Effector memory CD4-positive, alpha-beta T cell (primary cell): ENCODE results near the gene HES4.
A peak's percentile ranks its signal among the peaks of the same experiment; 100 is the strongest.

Experiments used
- DNase-seq, 3 donors: peaks; one replicate each; pipeline ENCODE4 v3.0.0-alpha.2; 2020
- H3K27ac ChIP-seq: 2 replicates; pipeline ENCODE4 v1.7.0; 2013; ENCODE audit warnings: mild to moderate bottlenecking, low read length, moderate library complexity; ENCODE audit not compliant: insufficient read depth, poor library complexity, severe bottlenecking
- H3K27me3 ChIP-seq: replicated peaks from 2 replicates; pipeline ENCODE4 v1.7.0; 2013; ENCODE audit warnings: mild to moderate bottlenecking, low read length; ENCODE audit not compliant: insufficient read depth, control insufficient read depth, poor library complexity, severe bottlenecking
- H3K36me3 ChIP-seq: 2 replicates; pipeline ENCODE4 v1.7.0; 2013; ENCODE audit warnings: mild to moderate bottlenecking, low read length, moderate library complexity; ENCODE audit not compliant: control insufficient read depth, insufficient read depth
- H3K4me1 ChIP-seq: 2 replicates; pipeline ENCODE4 v1.7.0; 2013; ENCODE audit warnings: low read length, mild to moderate bottlenecking; ENCODE audit not compliant: control insufficient read depth, insufficient read depth, poor library complexity, severe bottlenecking
- H3K4me3 ChIP-seq: 2 replicates; pipeline ENCODE4 v1.7.0; 2013; ENCODE audit warnings: low read length, low read depth, mild to moderate bottlenecking; ENCODE audit not compliant: insufficient read depth, poor library complexity, severe bottlenecking
- H3K9me3 ChIP-seq: 2 replicates; pipeline ENCODE4 v1.7.0; 2013; ENCODE audit warnings: mild to moderate bottlenecking, low read length, moderate library complexity; ENCODE audit not compliant: control insufficient read depth
- total RNA-seq, 3 donors: gene quantifications; one replicate each; lab custom pipeline; 2026; lab: John Stamatoyannopoulos, UW

Gene HES4
- total RNA-seq = 3.7 to 11.8 (median 4.9) reads per million in 3 donors

- H3K27ac ChIP-seq = peak within 1 kb of the TSS; percentile 25
- H3K9me3 ChIP-seq = no peaks in the 10 kb centered on the region
- peak; percentile 37 to 53 (median 45) for DNase-seq
- peak within 1 kb of the TSS; percentile 46 for H3K4me3 ChIP-seq
- H3K4me1 ChIP-seq = peaks cover 47% of the 10 kb centered on the region
- H3K27me3 ChIP-seq = peaks cover 76% of the 10 kb centered on the region
- H3K36me3 ChIP-seq = no peaks in the 10 kb centered on the region
Measured at GRCh38 chr1:999725-1000356, at the start of gene HES4. Gene HES4 (minus strand): TSS chr1:1000097. CDS start chr1:999973, 124 bp downstream.

GRCh38 chr1:1048765-1049164 lies 48.9 kb upstream of the HES4 start:
- Histone ChIP-seq H3K36me3 (no peaks in the 10 kb centered on the region), H3K27me3 (no peaks in the 10 kb centered on the region), H3K4me1 (no peaks in the 10 kb centered on the region)

GRCh38 chr1:1047963-1048362 lies 48.1 kb upstream of the HES4 start:
- no peaks in the 10 kb centered on the region for H3K4me1 ChIP-seq
- no peaks in the 10 kb centered on the region for H3K36me3 ChIP-seq
- H3K27me3 ChIP-seq = no peaks in the 10 kb centered on the region
- DNase-seq = no peak
- H3K27ac ChIP-seq = no peak overlapping the region
- no peak overlapping the region for H3K4me3 ChIP-seq
- no peaks in the 10 kb centered on the region for H3K9me3 ChIP-seq

More at GRCh38 chr1:1048765-1049164, 48.9 kb upstream of the HES4 start:
- DNase-seq = no peak
- Histone ChIP-seq H3K27ac (no peak overlapping the region), H3K4me3 (no peak overlapping the region), H3K9me3 (no peaks in the 10 kb centered on the region)

GRCh38 chr1:1047407-1047806 lies 47.5 kb upstream of the HES4 start:
- Histone ChIP-seq H3K27me3 (no peaks in the 10 kb centered on the region), H3K4me3 (no peak overlapping the region), H3K27ac (no peak overlapping the region), H3K36me3 (no peaks in the 10 kb centered on the region), H3K4me1 (no peaks in the 10 kb centered on the region), H3K9me3 (no peaks in the 10 kb centered on the region)
- DNase-seq = no peak

GRCh38 chr1:1046767-1047166 lies 46.9 kb upstream of the HES4 start:
- Histone ChIP-seq H3K27me3 (no peaks in the 10 kb centered on the region), H3K4me3 (no peak overlapping the region), H3K9me3 (no peaks in the 10 kb centered on the region), H3K36me3 (no peaks in the 10 kb centered on the region), H3K4me1 (no peaks in the 10 kb centered on the region), H3K27ac (no peak overlapping the region)
- no peak for DNase-seq

- Histone ChIP-seq H3K9me3 (no peaks in the 10 kb centered on the region), H3K27me3 (no peaks in the 10 kb centered on the region), H3K27ac (no peak overlapping the region), H3K4me1 (no peaks in the 10 kb centered on the region), H3K4me3 (no peak overlapping the region), H3K36me3 (no peaks in the 10 kb centered on the region)
- no peak for DNase-seq
Measured at GRCh38 chr1:1046243-1046642, 46.3 kb upstream of the HES4 start.

- H3K27me3 ChIP-seq = no peaks in the 10 kb centered on the region
- DNase-seq = no peak
- peaks cover 5% of the 10 kb centered on the region for H3K4me1 ChIP-seq
- H3K9me3 ChIP-seq = no peaks in the 10 kb centered on the region
- H3K27ac ChIP-seq = no peak overlapping the region
- no peak overlapping the region for H3K4me3 ChIP-seq
- no peaks in the 10 kb centered on the region for H3K36me3 ChIP-seq
Measured at GRCh38 chr1:1045129-1045528, 45.2 kb upstream of the HES4 start.

GRCh38 chr1:1044455-1045078 lies 44.7 kb upstream of the HES4 start:
- no peaks in the 10 kb centered on the region for H3K27me3 ChIP-seq
- H3K9me3 ChIP-seq = no peaks in the 10 kb centered on the region
- no peaks in the 10 kb centered on the region for H3K36me3 ChIP-seq
- H3K4me3 ChIP-seq = no peak overlapping the region
- DNase-seq = no peak
- peaks cover 11% of the 10 kb centered on the region for H3K4me1 ChIP-seq
- H3K27ac ChIP-seq = no peak overlapping the region

GRCh38 chr1:1043921-1044320 lies 44.0 kb upstream of the HES4 start:
- H3K4me1 ChIP-seq = peaks cover 17% of the 10 kb centered on the region
- no peak for DNase-seq
- H3K36me3 ChIP-seq = no peaks in the 10 kb centered on the region
- H3K9me3 ChIP-seq = no peaks in the 10 kb centered on the region
- peaks cover 2% of the 10 kb centered on the region for H3K27me3 ChIP-seq
- no peak overlapping the region for H3K27ac ChIP-seq
- no peak overlapping the region for H3K4me3 ChIP-seq

GRCh38 chr1:1043411-1043810 lies 43.5 kb upstream of the HES4 start:
- Histone ChIP-seq H3K4me3 (no peak overlapping the region), H3K27me3 (peaks cover 3% of the 10 kb centered on the region), H3K36me3 (no peaks in the 10 kb centered on the region), H3K4me1 (peaks cover 17% of the 10 kb centered on the region), H3K9me3 (no peaks in the 10 kb centered on the region), H3K27ac (no peak overlapping the region)
- DNase-seq = no peak
